GM21619 (cell line): ENCODE measurements around the gene UPK3BL1.
"Not testable (repeated sequence)": the region's sequence is repeated elsewhere in the genome, so short reads cannot be mapped to it uniquely, and the experiment has no call there.

Experiments
- ATAC-seq: cut with Tn5 transposase; IDR thresholded peaks from one replicate; pipeline ENCODE4 v1.9.1; 2021; ENCODE audit not compliant: unreplicated experiment

The UPK3BL1 gene

GRCh38 chr7:102642691-102643090 is at the start of gene UPK3BL1:
Gene UPK3BL1 (minus strand): TSS chr7:102642791. CDS start chr7:102642741, 50 bp downstream.
- ATAC-seq, result not testable (repeated sequence)

GRCh38 chr7:102690602-102691001 is 48.0 kb upstream of the UPK3BL1 start:
- not testable (repeated sequence) for ATAC-seq

- peak; percentile 72 for ATAC-seq
Observed at GRCh38 chr7:102689436-102690282, 47.1 kb upstream of the UPK3BL1 start.

- ATAC-seq, result peak; percentile 58
Observed at GRCh38 chr7:102688299-102689036, 45.9 kb upstream of the UPK3BL1 start.

- ATAC-seq, result not testable (repeated sequence)
Observed at GRCh38 chr7:102682560-102682959, 40.0 kb upstream of the UPK3BL1 start.

- ATAC-seq, result not testable (repeated sequence)
Observed at GRCh38 chr7:102680780-102681179, 38.2 kb upstream of the UPK3BL1 start.

- ATAC-seq, result not testable (repeated sequence)
Observed at GRCh38 chr7:102675545-102675944, 33.0 kb upstream of the UPK3BL1 start.

- not testable (repeated sequence) for ATAC-seq
Observed at GRCh38 chr7:102673447-102674067, 31.0 kb upstream of the UPK3BL1 start.

GRCh38 chr7:102671956-102672307 is 29.3 kb upstream of the UPK3BL1 start:
- not testable (repeated sequence) for ATAC-seq

- ATAC-seq, result peak; percentile 85
Observed at GRCh38 chr7:102671166-102671955, 28.8 kb upstream of the UPK3BL1 start, which contains the start of gene POLR2J2. Gene POLR2J2 (minus strand): TSS chr7:102671663. CDS start chr7:102671601, 62 bp downstream.

- not testable (repeated sequence) for ATAC-seq
Observed at GRCh38 chr7:102667523-102667922, 24.9 kb upstream of the UPK3BL1 start.

- ATAC-seq, result not testable (repeated sequence)
Observed at GRCh38 chr7:102666850-102667249, 24.3 kb upstream of the UPK3BL1 start.

- ATAC-seq, result not testable (repeated sequence)
Observed at GRCh38 chr7:102664765-102665164, 22.2 kb upstream of the UPK3BL1 start.

GRCh38 chr7:102649924-102650323 is 7.3 kb upstream of the UPK3BL1 start, which contains the start of gene SPDYE2B:
Gene SPDYE2B (plus strand): TSS chr7:102650319. CDS start chr7:102652349, 2,030 bp downstream.
- not testable (repeated sequence) for ATAC-seq

GRCh38 chr7:102647813-102648212 is 5.2 kb upstream of the UPK3BL1 start:
- ATAC-seq, result not testable (repeated sequence)

GRCh38 chr7:102643404-102643803 is 813 bp upstream of the UPK3BL1 start:
- not testable (repeated sequence) for ATAC-seq

- not testable (repeated sequence) for ATAC-seq
Observed at GRCh38 chr7:102638848-102639247, 3.7 kb downstream of the UPK3BL1 start.

GRCh38 chr7:102636956-102637355 is 5.6 kb downstream of the UPK3BL1 start:
- ATAC-seq, result not testable (repeated sequence)

GRCh38 chr7:102635354-102635753 is 7.2 kb downstream of the UPK3BL1 start:
- not testable (repeated sequence) for ATAC-seq

- ATAC-seq, result not testable (repeated sequence)
Observed at GRCh38 chr7:102634299-102634698, 8.3 kb downstream of the UPK3BL1 start.
